GM21360 (cell line): ENCODE data around the gene GDPD2.

Experiments used
- ATAC-seq: cut with Tn5 transposase; IDR thresholded peaks from one replicate; pipeline ENCODE4 v1.9.1; 2021; ENCODE audit warnings: mild to moderate bottlenecking, moderate library complexity; ENCODE audit not compliant: unreplicated experiment

Gene GDPD2

GRCh38 chrX:70437921-70438665 is 15.0 kb downstream of the GDPD2 start:
- no peak for ATAC-seq

- no peak for ATAC-seq
Measured at GRCh38 chrX:70439016-70439415, 15.9 kb downstream of the GDPD2 start.

- no peak for ATAC-seq
Measured at GRCh38 chrX:70442224-70442623, 19.1 kb downstream of the GDPD2 start.

- ATAC-seq, result no peak
Measured at GRCh38 chrX:70444326-70444945, 21.3 kb downstream of the GDPD2 start, which contains the start of gene DLG3. Gene DLG3 (plus strand): TSS chrX:70444835. CDS start chrX:70445202, 367 bp downstream.

GRCh38 chrX:70444946-70445656 is 22.0 kb downstream of the GDPD2 start:
- no peak for ATAC-seq

- no peak for ATAC-seq
Measured at GRCh38 chrX:70445951-70446350, 22.8 kb downstream of the GDPD2 start.

GRCh38 chrX:70446380-70447350 is 23.6 kb downstream of the GDPD2 start:
- ATAC-seq, result no peak

- no peak for ATAC-seq
Measured at GRCh38 chrX:70449457-70449966, 26.4 kb downstream of the GDPD2 start.

GRCh38 chrX:70452143-70452733 is 29.1 kb downstream of the GDPD2 start:
- ATAC-seq, result peak; percentile 35

GRCh38 chrX:70453024-70453618 is 30.0 kb downstream of the GDPD2 start:
- ATAC-seq, result no peak

- peak; percentile 34 for ATAC-seq
Measured at GRCh38 chrX:70454441-70455365, 31.6 kb downstream of the GDPD2 start.

GRCh38 chrX:70455366-70456202 is 32.5 kb downstream of the GDPD2 start:
- ATAC-seq, result no peak

- no peak for ATAC-seq
Measured at GRCh38 chrX:70456256-70456655, 33.1 kb downstream of the GDPD2 start.

GRCh38 chrX:70461026-70461425 is 37.9 kb downstream of the GDPD2 start:
- ATAC-seq, result no peak

GRCh38 chrX:70464051-70464450 is 40.9 kb downstream of the GDPD2 start:
- no peak for ATAC-seq

- no peak for ATAC-seq
Measured at GRCh38 chrX:70466968-70467367, 43.9 kb downstream of the GDPD2 start.

GRCh38 chrX:70468709-70469108 is 45.6 kb downstream of the GDPD2 start:
- ATAC-seq, result no peak

- ATAC-seq, result no peak
Measured at GRCh38 chrX:70470850-70471289, 47.8 kb downstream of the GDPD2 start.
